C4-2B (cell line): ENCODE measurements around the gene CIAO2B.

Experiments
- H3K27ac ChIP-seq: fragments of 450-650 bp; 2 replicates; pipeline ENCODE4 v1.5.1; 2017
- CTCF ChIP-seq: fragments of 450-650 bp; conservative IDR thresholded peaks from 2 replicates; pipeline ENCODE4 v1.5.1; 2017; ENCODE audit warnings: mild to moderate bottlenecking
- ZFX ChIP-seq: fragments of 450-650 bp; IDR thresholded peaks from 2 replicates; pipeline ENCODE4 v1.6.1; 2017

The CIAO2B gene

GRCh38 chr16:66920299-66920590 lies 14.0 kb downstream of the CIAO2B start:
- no peak for TF ChIP-seq ZFX
- no peak for TF ChIP-seq CTCF
- H3K27ac ChIP-seq = no peak overlapping the region

- TF ChIP-seq CTCF = no peak
- TF ChIP-seq ZFX = no peak
- H3K27ac ChIP-seq = no peak overlapping the region
Measured at GRCh38 chr16:66919569-66920298, 14.5 kb downstream of the CIAO2B start.

GRCh38 chr16:66918803-66919568 lies 15.2 kb downstream of the CIAO2B start, which contains the start of gene CDH16:
Gene CDH16, minus strand, starts transcription at chr16:66918885. Its CDS starts 820 bp downstream, at chr16:66918065.
- TF ChIP-seq CTCF (no peak), ZFX (no peak)
- no peak within 1 kb of the TSS for H3K27ac ChIP-seq

GRCh38 chr16:66918355-66918754 lies 15.8 kb downstream of the CIAO2B start:
- no peak overlapping the region for H3K27ac ChIP-seq
- TF ChIP-seq ZFX = no peak
- no peak for TF ChIP-seq CTCF

GRCh38 chr16:66917741-66918140 lies 16.5 kb downstream of the CIAO2B start:
- TF ChIP-seq CTCF = no peak
- TF ChIP-seq ZFX = no peak
- no peak overlapping the region for H3K27ac ChIP-seq

GRCh38 chr16:66916518-66916917 lies 17.7 kb downstream of the CIAO2B start:
- TF ChIP-seq CTCF = no peak
- no peak for TF ChIP-seq ZFX
- H3K27ac ChIP-seq = no peak overlapping the region

GRCh38 chr16:66915041-66915440 lies 19.2 kb downstream of the CIAO2B start:
- no peak overlapping the region for H3K27ac ChIP-seq
- TF ChIP-seq CTCF (no peak), ZFX (no peak)
